Measurements from ENCODE around the gene HK1.

DNA sequence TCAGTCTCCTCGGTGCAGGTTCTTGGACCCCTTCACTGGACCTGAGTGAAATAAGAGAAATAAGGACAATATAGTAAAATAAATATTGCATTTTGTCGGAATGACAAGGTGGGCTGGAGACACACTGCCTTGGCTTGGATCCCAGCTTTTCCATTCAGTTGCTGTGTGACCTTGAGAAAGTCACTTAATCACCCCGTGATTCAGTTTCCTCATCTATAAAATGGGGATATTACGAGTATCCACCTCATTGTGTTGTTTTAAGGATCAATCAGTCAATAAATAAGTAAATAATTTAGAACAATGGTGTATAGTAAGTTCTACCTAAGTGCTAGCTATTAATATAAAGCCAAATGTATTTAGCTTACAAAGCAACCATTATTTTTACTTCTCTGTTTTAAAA is 29.1 kb downstream of the HK1 start:
- TF ChIP-seq, protein P1, sequence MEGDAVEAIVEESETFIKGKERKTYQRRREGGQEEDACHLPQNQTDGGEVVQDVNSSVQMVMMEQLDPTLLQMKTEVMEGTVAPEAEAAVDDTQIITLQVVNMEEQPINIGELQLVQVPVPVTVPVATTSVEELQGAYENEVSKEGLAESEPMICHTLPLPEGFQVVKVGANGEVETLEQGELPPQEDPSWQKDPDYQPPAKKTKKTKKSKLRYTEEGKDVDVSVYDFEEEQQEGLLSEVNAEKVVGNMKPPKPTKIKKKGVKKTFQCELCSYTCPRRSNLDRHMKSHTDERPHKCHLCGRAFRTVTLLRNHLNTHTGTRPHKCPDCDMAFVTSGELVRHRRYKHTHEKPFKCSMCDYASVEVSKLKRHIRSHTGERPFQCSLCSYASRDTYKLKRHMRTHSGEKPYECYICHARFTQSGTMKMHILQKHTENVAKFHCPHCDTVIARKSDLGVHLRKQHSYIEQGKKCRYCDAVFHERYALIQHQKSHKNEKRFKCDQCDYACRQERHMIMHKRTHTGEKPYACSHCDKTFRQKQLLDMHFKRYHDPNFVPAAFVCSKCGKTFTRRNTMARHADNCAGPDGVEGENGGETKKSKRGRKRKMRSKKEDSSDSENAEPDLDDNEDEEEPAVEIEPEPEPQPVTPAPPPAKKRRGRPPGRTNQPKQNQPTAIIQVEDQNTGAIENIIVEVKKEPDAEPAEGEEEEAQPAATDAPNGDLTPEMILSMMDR (IDR thresholded peaks at IDR 0.05 in 8 of 11, conservative IDR thresholded peaks at IDR 0.05 in 3 of 11), result no peak
- no peak for TF ChIP-seq POLR2A (IDR thresholded peaks at IDR 0.05)
- no peak for TF ChIP-seq POLR2AphosphoS5 (IDR thresholded peaks at IDR 0.05)
